ENCODE data around the gene CFAP54. TPM values are rescaled to one million over a fixed set of nuclear protein-coding genes. Genes with fewer than 3 reads are reported as not detected.

The CFAP54 gene
- total RNA-seq, 1 experiment from 2014 or later: 0.35 TPM

- Mint-ChIP-seq H3K9me3 (ENCODE audit: low read depth, unreplicated experiment) (no peaks in the 10 kb centered on the region), H3K4me3 (ENCODE audit: low read depth, unreplicated experiment) (no peak overlapping the region), H3K27me3 (ENCODE audit: unreplicated experiment) (peaks cover 9% of the 10 kb centered on the region), H3K27ac (ENCODE audit: unreplicated experiment) (no peak overlapping the region), H3K4me1 (ENCODE audit: low read depth, unreplicated experiment) (no peaks in the 10 kb centered on the region), H3K36me3 (ENCODE audit: insufficient read depth, unreplicated experiment) (no peaks in the 10 kb centered on the region)
- no peak for DNase-seq
- TF ChIP-seq CTCF (IDR thresholded peaks at IDR 0.05; ENCODE audit: unreplicated experiment): no peak
- BruUV-seq (replicated peaks): no TSS peak
- intact Hi-C loops (cut with micrococcal nuclease; ENCODE audit: unreplicated experiment): loop anchor here (5.0 kb wide), 1 partner anchor 218 kb away; no protein-coding TSS in a partner anchor
- CTCF ChIA-PET: no interaction called here
These were observed 280.0 kb downstream of the CFAP54 start for GRCh38 chr12:96769400-96769799.

- BruUV-seq (replicated peaks): no TSS peak
- Mint-ChIP-seq H3K36me3 (ENCODE audit: insufficient read depth, unreplicated experiment) (no peaks in the 10 kb centered on the region), H3K27ac (ENCODE audit: unreplicated experiment) (no peak overlapping the region), H3K4me3 (ENCODE audit: low read depth, unreplicated experiment) (no peak overlapping the region), H3K4me1 (ENCODE audit: low read depth, unreplicated experiment) (no peaks in the 10 kb centered on the region), H3K27me3 (ENCODE audit: unreplicated experiment) (peaks cover 9% of the 10 kb centered on the region), H3K9me3 (ENCODE audit: low read depth, unreplicated experiment) (no peaks in the 10 kb centered on the region)
- CTCF ChIA-PET: interaction anchor here (0.6 kb wide), 1 partner anchor 1582 kb away, joined by 6 read pairs; no protein-coding TSS in a partner anchor
- intact Hi-C loops (cut with micrococcal nuclease; ENCODE audit: unreplicated experiment): no loop called here
- no peak for TF ChIP-seq CTCF (IDR thresholded peaks at IDR 0.05; ENCODE audit: unreplicated experiment)
- DNase-seq: no peak
These were observed 281.1 kb downstream of the CFAP54 start for GRCh38 chr12:96770219-96771102.

- TF ChIP-seq CTCF (IDR thresholded peaks at IDR 0.05; ENCODE audit: unreplicated experiment): no peak
- H3K27ac Mint-ChIP-seq (ENCODE audit: unreplicated experiment): no peak overlapping the region
- H3K9me3 Mint-ChIP-seq (ENCODE audit: low read depth, unreplicated experiment): no peaks in the 10 kb centered on the region
- no TSS peak for BruUV-seq (replicated peaks)
- H3K36me3 Mint-ChIP-seq (ENCODE audit: insufficient read depth, unreplicated experiment): no peaks in the 10 kb centered on the region
- intact Hi-C loops (cut with micrococcal nuclease; ENCODE audit: unreplicated experiment): no loop called here
- H3K4me3 Mint-ChIP-seq (ENCODE audit: low read depth, unreplicated experiment): no peak overlapping the region
- H3K27me3 Mint-ChIP-seq (ENCODE audit: unreplicated experiment): no peaks in the 10 kb centered on the region
- CTCF ChIA-PET: no interaction called here
- no peaks in the 10 kb centered on the region for H3K4me1 Mint-ChIP-seq (ENCODE audit: low read depth, unreplicated experiment)
- no peak for DNase-seq
These were observed 283.7 kb downstream of the CFAP54 start for GRCh38 chr12:96773031-96773430.

GRCh38 chr12:96774496-96775256, 285.3 kb downstream of the CFAP54 start:
- Mint-ChIP-seq H3K4me1 (ENCODE audit: low read depth, unreplicated experiment) (no peaks in the 10 kb centered on the region), H3K4me3 (ENCODE audit: low read depth, unreplicated experiment) (no peak overlapping the region), H3K27me3 (ENCODE audit: unreplicated experiment) (no peaks in the 10 kb centered on the region), H3K27ac (ENCODE audit: unreplicated experiment) (no peak overlapping the region), H3K36me3 (ENCODE audit: insufficient read depth, unreplicated experiment) (no peaks in the 10 kb centered on the region), H3K9me3 (ENCODE audit: low read depth, unreplicated experiment) (no peaks in the 10 kb centered on the region)
- no peak for TF ChIP-seq CTCF (IDR thresholded peaks at IDR 0.05; ENCODE audit: unreplicated experiment)
- DNase-seq: no peak
- intact Hi-C loops (cut with micrococcal nuclease; ENCODE audit: unreplicated experiment): no loop called here
- no TSS peak for BruUV-seq (replicated peaks)
- CTCF ChIA-PET: no interaction called here

Data from Calu3 (cell line).